K562 (cell line): ENCODE measurements around the gene KLF1. TPM values are rescaled to one million over a fixed set of nuclear protein-coding genes. Genes with fewer than 3 reads are reported as not detected.
A peak's percentile ranks its signal among the peaks of the same experiment; 100 is the strongest.

Experiments
- BACH1 ChIP-seq: fragments of 200-800 bp; sonication (Bioruptor generic); IDR thresholded peaks from 2 replicates; pipeline ENCODE4 v1.6.1; 2016; ENCODE audit warnings: missing genetic modification characterization, missing compliant biosample characterization
- CREBBP ChIP-seq: IDR thresholded peaks from one replicate; pipeline ENCODE4 v1.6.1; 2012; ENCODE audit warnings: low read depth, mild to moderate bottlenecking, control low read depth, inconsistent platforms, low read length
- CXXC5 ChIP-seq: fragments of 250-450 bp; sonication (Bioruptor Pico); IDR thresholded peaks from 2 replicates; pipeline ENCODE4 v1.8.0; 2022; ENCODE audit warnings: inconsistent platforms, mild to moderate bottlenecking, moderate library complexity
- DIDO1 ChIP-seq: fragments of 450-650 bp; IDR thresholded peaks from 2 replicates; pipeline ENCODE4 v1.6.1; 2016; ENCODE audit warnings: low read depth, missing biosample characterization, missing genetic modification characterization
- ESRRA ChIP-seq: fragments of 450-650 bp; IDR thresholded peaks from 2 replicates; pipeline ENCODE4 v1.6.1; 2014; ENCODE audit warnings: low read depth, mild to moderate bottlenecking, moderate library complexity, borderline replicate concordance
- GABPA ChIP-seq: fragments of 200-800 bp; sonication (Bioruptor generic); conservative IDR thresholded peaks from 2 replicates; pipeline ENCODE4 v1.6.1; 2016; ENCODE audit warnings: low read depth, missing genetic modification characterization, missing compliant biosample characterization
- HSF4 ChIP-seq: fragments of 250-450 bp; sonication (Bioruptor Pico); IDR thresholded peaks from 2 replicates; pipeline ENCODE4 v2.1.2; 2022; ENCODE audit warnings: mild to moderate bottlenecking, moderate library complexity, borderline replicate concordance
- LCOR ChIP-seq: sonication (generic); formaldehyde crosslinking; IDR thresholded peaks from 2 replicates; pipeline ENCODE4 v1.8.0; 2022; ENCODE audit warnings: mild to moderate bottlenecking, missing genetic modification reagents
- SAP30 ChIP-seq: fragments of 200-600 bp; sonication (generic); IDR thresholded peaks from 2 replicates; pipeline ENCODE4 v1.6.1; 2012; ENCODE audit warnings: borderline replicate concordance, low read depth, mild to moderate bottlenecking, moderate library complexity, low read length, control low read depth, inconsistent platforms; ENCODE audit not compliant: insufficient read depth, poor library complexity, severe bottlenecking
- SETDB1 ChIP-seq: IDR thresholded peaks from one replicate; pipeline ENCODE4 v1.6.1; 2012; ENCODE audit warnings: low read length, control low read depth, inconsistent platforms
- SMAD1 ChIP-seq: fragments of 150-350 bp; IDR thresholded peaks from 2 replicates; pipeline ENCODE4 v1.6.1; 2014; ENCODE audit warnings: low read length, low read depth; ENCODE audit not compliant: partially characterized antibody
- SREBF1 ChIP-seq: fragments of 150-350 bp; IDR thresholded peaks from 2 replicates; pipeline ENCODE4 v1.6.1; 2014; ENCODE audit warnings: antibody characterized with exemption, low read depth, low read length, borderline replicate concordance
- TAF9B ChIP-seq: fragments of 450-650 bp; IDR thresholded peaks from 2 replicates; pipeline ENCODE4 v1.6.1; 2018; ENCODE audit warnings: mild to moderate bottlenecking; ENCODE audit not compliant: partially characterized antibody
- ZNF174 ChIP-seq: fragments of 250-450 bp; sonication (Bioruptor Pico); IDR thresholded peaks from 2 replicates; pipeline ENCODE4 v1.4.0; 2020; ENCODE audit warnings: mild to moderate bottlenecking
- ZNF263 ChIP-seq: sonication (generic); formaldehyde crosslinking; IDR thresholded peaks from 2 replicates; pipeline ENCODE4 v1.8.0; 2022; ENCODE audit warnings: mild to moderate bottlenecking, missing genetic modification reagents, borderline replicate concordance
- ZNF583 ChIP-seq: fragments of 250-450 bp; sonication (Bioruptor Pico); IDR thresholded peaks from 2 replicates; pipeline ENCODE4 v1.4.0; 2020
- polyA plus RNA-seq, 8 experiments: library from polyadenylated mRNA; depleted of rRNA in 4 of 8; stranded (reverse) in 5 of 8; unstranded in 3 of 8; fragments of >200 nt; fragmentation: Nextera tagmentation in 2 of 8; fragmentation: Illumina TruSeq in 1 of 8; extraction: Ambion mirVana in 2 of 8; extraction: Trizol in 1 of 8; gene quantifications; 2 replicates each; pipeline versions ENCODE4 v1.2.1 to v1.2.3, GENCODE V29; 2011 to 2014; ENCODE audit warnings: inconsistent platforms in 1 of 8, missing spikeins in 1 of 8
- total RNA-seq, 7 experiments: library from RNA; depleted of rRNA in 6 of 7; stranded (reverse); fragments of >200 nt in 6 of 7; fragmentation: Illumina TruSeq in 2 of 7; extraction: Trizol in 2 of 7; gene quantifications; 2 replicates each; pipeline versions ENCODE4 v1.2.1 to v1.2.3, GENCODE V29; 2011 to 2021; ENCODE audit warnings: low replicate concordance in 1 of 7
- TF ChIP-seq, protein P1 (sequence below): fragments of 250-450 bp; sonication (Bioruptor Pico); IDR thresholded peaks from 2 replicates; pipeline ENCODE4 v1.8.0; 2022; ENCODE audit warnings: inconsistent platforms, mild to moderate bottlenecking, moderate library complexity, borderline replicate concordance
- TF ChIP-seq, protein P2 (sequence below): conservative IDR thresholded peaks from 2 replicates; pipeline ENCODE4 v1.6.1; 2011; ENCODE audit warnings: low read depth, mild to moderate bottlenecking, low read length; ENCODE audit not compliant: control insufficient read depth
- TF ChIP-seq, protein P3 (sequence below): sonication (generic); formaldehyde crosslinking; IDR thresholded peaks from 2 replicates; pipeline ENCODE4 v1.9.0; 2022; ENCODE audit warnings: mild to moderate bottlenecking, missing genetic modification reagents
- TF ChIP-seq, protein P4 (sequence below): sonication (generic); formaldehyde crosslinking; IDR thresholded peaks from 2 replicates; pipeline ENCODE4 v1.8.0; 2022; ENCODE audit warnings: mild to moderate bottlenecking, missing genetic modification reagents

KLF1 gene
- total and polyA plus RNA-seq, 9 of the 15 experiments (the other 6 are each of a cell fraction or from before 2014, with no cell fraction given): 8.4 to 163 (median 47.3) TPM

DNA sequence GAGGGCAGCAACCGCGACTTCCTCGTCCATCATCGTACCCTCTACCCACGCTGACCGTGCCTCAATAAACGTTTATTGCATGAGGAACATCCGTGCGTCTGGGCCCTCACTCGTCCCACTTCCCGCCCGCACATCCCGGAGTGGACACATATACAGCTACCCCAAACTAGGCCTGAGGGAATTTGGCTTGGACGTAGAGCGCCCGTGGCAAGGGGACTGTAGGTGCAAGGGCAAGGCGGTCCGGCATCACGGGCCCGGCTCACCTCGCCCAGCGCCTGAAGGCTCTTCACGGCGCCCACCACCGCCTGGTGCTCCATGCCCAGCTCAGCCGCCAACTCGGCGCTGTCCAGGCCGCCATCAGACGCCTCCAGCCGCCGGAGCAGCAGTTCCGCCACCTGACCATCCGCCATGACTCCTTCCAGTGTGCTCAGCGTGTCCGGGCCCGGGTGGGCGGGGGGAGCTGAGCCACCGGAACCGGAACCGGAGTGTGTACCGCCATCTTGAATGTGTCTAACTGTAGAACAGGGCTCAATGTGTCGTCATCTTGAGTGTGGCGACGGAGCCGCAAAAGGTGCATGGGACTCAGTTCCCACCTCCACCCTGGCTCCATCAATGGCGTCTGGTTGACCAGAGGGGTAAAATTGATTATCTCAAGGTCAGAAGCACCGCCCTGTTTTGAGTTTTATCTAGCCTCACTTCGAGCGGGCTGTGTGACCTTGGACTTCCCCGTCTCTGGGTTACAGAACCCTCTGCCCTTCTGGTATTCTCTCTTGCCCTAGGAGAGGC, 46.5 kb upstream of the KLF1 start, which contains the start of gene FARSA (continued):
- TF ChIP-seq SAP30 (peak; percentile 90), SETDB1 (peak; percentile 59), CXXC5 (CRISPR knock-in tag) (peak; percentile 34), HSF4 (no peak), DIDO1 (peak; percentile 79; the same call in 1 of the 2 replicates), ZNF583 (no peak), ESRRA (peak; percentile 92), TAF9B (peak; percentile 91), GABPA (tag) (peak; percentile 98), SMAD1 (peak; percentile 37), ZNF174 (no peak), SREBF1 (no peak), CREBBP (no peak), BACH1 (tag) (peak; percentile 63; the same call in 1 of the 2 replicates), ZNF263 (CRISPR knock-in tag) (peak; percentile 65; the same call in 1 of the 2 replicates), LCOR (CRISPR knock-in tag) (peak; percentile 60; the same call in 1 of the 2 replicates)
- TF ChIP-seq, protein P1, sequence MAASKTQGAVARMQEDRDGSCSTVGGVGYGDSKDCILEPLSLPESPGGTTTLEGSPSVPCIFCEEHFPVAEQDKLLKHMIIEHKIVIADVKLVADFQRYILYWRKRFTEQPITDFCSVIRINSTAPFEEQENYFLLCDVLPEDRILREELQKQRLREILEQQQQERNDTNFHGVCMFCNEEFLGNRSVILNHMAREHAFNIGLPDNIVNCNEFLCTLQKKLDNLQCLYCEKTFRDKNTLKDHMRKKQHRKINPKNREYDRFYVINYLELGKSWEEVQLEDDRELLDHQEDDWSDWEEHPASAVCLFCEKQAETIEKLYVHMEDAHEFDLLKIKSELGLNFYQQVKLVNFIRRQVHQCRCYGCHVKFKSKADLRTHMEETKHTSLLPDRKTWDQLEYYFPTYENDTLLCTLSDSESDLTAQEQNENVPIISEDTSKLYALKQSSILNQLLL (CRISPR knock-in tag): no peak
- TF ChIP-seq, protein P2, sequence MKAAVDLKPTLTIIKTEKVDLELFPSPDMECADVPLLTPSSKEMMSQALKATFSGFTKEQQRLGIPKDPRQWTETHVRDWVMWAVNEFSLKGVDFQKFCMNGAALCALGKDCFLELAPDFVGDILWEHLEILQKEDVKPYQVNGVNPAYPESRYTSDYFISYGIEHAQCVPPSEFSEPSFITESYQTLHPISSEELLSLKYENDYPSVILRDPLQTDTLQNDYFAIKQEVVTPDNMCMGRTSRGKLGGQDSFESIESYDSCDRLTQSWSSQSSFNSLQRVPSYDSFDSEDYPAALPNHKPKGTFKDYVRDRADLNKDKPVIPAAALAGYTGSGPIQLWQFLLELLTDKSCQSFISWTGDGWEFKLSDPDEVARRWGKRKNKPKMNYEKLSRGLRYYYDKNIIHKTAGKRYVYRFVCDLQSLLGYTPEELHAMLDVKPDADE: peak; percentile 81; the same call in 1 of the 2 replicates
- TF ChIP-seq, protein P3, sequence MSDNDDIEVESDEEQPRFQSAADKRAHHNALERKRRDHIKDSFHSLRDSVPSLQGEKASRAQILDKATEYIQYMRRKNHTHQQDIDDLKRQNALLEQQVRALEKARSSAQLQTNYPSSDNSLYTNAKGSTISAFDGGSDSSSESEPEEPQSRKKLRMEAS (CRISPR knock-in tag): peak; percentile 83
- TF ChIP-seq, protein P4, sequence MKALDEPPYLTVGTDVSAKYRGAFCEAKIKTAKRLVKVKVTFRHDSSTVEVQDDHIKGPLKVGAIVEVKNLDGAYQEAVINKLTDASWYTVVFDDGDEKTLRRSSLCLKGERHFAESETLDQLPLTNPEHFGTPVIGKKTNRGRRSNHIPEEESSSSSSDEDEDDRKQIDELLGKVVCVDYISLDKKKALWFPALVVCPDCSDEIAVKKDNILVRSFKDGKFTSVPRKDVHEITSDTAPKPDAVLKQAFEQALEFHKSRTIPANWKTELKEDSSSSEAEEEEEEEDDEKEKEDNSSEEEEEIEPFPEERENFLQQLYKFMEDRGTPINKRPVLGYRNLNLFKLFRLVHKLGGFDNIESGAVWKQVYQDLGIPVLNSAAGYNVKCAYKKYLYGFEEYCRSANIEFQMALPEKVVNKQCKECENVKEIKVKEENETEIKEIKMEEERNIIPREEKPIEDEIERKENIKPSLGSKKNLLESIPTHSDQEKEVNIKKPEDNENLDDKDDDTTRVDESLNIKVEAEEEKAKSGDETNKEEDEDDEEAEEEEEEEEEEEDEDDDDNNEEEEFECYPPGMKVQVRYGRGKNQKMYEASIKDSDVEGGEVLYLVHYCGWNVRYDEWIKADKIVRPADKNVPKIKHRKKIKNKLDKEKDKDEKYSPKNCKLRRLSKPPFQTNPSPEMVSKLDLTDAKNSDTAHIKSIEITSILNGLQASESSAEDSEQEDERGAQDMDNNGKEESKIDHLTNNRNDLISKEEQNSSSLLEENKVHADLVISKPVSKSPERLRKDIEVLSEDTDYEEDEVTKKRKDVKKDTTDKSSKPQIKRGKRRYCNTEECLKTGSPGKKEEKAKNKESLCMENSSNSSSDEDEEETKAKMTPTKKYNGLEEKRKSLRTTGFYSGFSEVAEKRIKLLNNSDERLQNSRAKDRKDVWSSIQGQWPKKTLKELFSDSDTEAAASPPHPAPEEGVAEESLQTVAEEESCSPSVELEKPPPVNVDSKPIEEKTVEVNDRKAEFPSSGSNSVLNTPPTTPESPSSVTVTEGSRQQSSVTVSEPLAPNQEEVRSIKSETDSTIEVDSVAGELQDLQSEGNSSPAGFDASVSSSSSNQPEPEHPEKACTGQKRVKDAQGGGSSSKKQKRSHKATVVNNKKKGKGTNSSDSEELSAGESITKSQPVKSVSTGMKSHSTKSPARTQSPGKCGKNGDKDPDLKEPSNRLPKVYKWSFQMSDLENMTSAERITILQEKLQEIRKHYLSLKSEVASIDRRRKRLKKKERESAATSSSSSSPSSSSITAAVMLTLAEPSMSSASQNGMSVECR: peak; percentile 97
